H1 (cell line): ENCODE data around the gene CCDC198. TPM values are rescaled to one million over a fixed set of nuclear protein-coding genes. Genes with fewer than 3 reads are reported as not detected.

ENCODE experiments used
- CTCF ChIA-PET: fragments of 300-600 bp; sonication (Branson Sonifier 250); formaldehyde crosslinking; loops from one replicate; lab custom pipeline; 2021; ENCODE audit not compliant: partially characterized antibody; lab: Charles Lee
- POLR2A ChIA-PET: fragments of 300-600 bp; sonication (Branson Sonifier 250); formaldehyde crosslinking; loops from one replicate; lab custom pipeline; 2021; ENCODE audit warnings: inconsistent platforms; ENCODE audit not compliant: partially characterized antibody; lab: Charles Lee
- DNase-seq, 2 experiments: peaks; one replicate each; pipeline versions ENCODE4 v3.0.0 to v3.0.0-alpha.2; 2010 to 2022; ENCODE audit warnings: low spot score in 2 of 2, low read depth in 1 of 2, mixed read lengths in 1 of 2
- FAIRE-seq: peaks from 2 replicates; lab custom pipeline; 2011; peaks lifted over from hg19 to GRCh38; lab: Jason Lieb, UNC
- H2AFZ ChIP-seq: 2 replicates; pipeline ENCODE4 v1.8.1; 2012; ENCODE audit warnings: low read length, inconsistent platforms
- H2AK5ac ChIP-seq: 2 replicates; pipeline ENCODE4 v1.6.1; 2013; ENCODE audit warnings: low read depth, low read length
- H2BK120ac ChIP-seq: replicated peaks from 2 replicates; pipeline ENCODE3; 2013; ENCODE audit warnings: low read depth, low read length, inconsistent platforms
- H2BK12ac ChIP-seq: 2 replicates; pipeline ENCODE4 v1.6.1; 2013; ENCODE audit warnings: low read depth, low read length
- H2BK15ac ChIP-seq: 2 replicates; pipeline ENCODE4 v1.6.1; 2013; ENCODE audit warnings: low read length
- H2BK20ac ChIP-seq: 2 replicates; pipeline ENCODE4 v1.6.1; 2013; ENCODE audit warnings: low read length
- H2BK5ac ChIP-seq: 2 replicates; pipeline ENCODE4 v1.6.1; 2013; ENCODE audit warnings: low read depth, low read length
- H3K14ac ChIP-seq: 2 replicates; pipeline ENCODE4 v1.6.1; 2013; ENCODE audit warnings: inconsistent platforms; ENCODE audit not compliant: insufficient read length
- H3K18ac ChIP-seq: 2 replicates; pipeline ENCODE4 v1.6.1; 2013; ENCODE audit warnings: low read length; ENCODE audit errors: extremely low read depth
- H3K23ac ChIP-seq: 2 replicates; pipeline ENCODE4 v1.6.1; 2013; ENCODE audit warnings: inconsistent platforms; ENCODE audit not compliant: insufficient read length
- H3K23me2 ChIP-seq: 2 replicates; pipeline ENCODE4 v1.6.1; 2013; ENCODE audit warnings: low read depth, low read length
- H3K27ac ChIP-seq: 2 replicates; pipeline ENCODE4 v1.6.1; 2011; ENCODE audit warnings: low read depth, low read length, inconsistent platforms
- H3K27me3 ChIP-seq, 4 experiments: replicated peaks in 1 of 4; 1 replicate in 1 of 4; 2 replicates in 3 of 4; pipeline versions ENCODE4 v1.6.1 to v1.8.1; 2011 to 2013; ENCODE audit warnings: low read length in 3 of 4, mild to moderate bottlenecking in 3 of 4, inconsistent platforms in 2 of 4, mixed read lengths in 2 of 4, moderate library complexity in 1 of 4; ENCODE audit not compliant: control insufficient read depth in 3 of 4, insufficient read depth in 3 of 4; ENCODE audit errors: extremely low read depth in 1 of 4
- H3K36me3 ChIP-seq, 4 experiments: 2 replicates each; pipeline versions ENCODE4 v1.6.1 to v1.8.1; 2011 to 2013; ENCODE audit warnings: mild to moderate bottlenecking in 4 of 4, low read length in 3 of 4, moderate library complexity in 2 of 4, control low read depth in 1 of 4, inconsistent platforms in 1 of 4; ENCODE audit not compliant: insufficient read depth in 4 of 4, control insufficient read depth in 2 of 4
- H3K4ac ChIP-seq: replicated peaks from 2 replicates; pipeline ENCODE3; 2013; ENCODE audit warnings: low read length, low read depth, mixed read lengths, inconsistent platforms; ENCODE audit not compliant: insufficient read length
- H3K4me1 ChIP-seq, 4 experiments: replicated peaks in 1 of 4; 1 replicate in 1 of 4; 2 replicates in 3 of 4; pipeline versions ENCODE4 v1.6.1 to v1.8.1; 2011 to 2013; ENCODE audit warnings: low read length in 3 of 4, inconsistent platforms in 2 of 4, mixed read lengths in 1 of 4; ENCODE audit not compliant: insufficient read depth in 4 of 4, control insufficient read depth in 3 of 4
- H3K4me2 ChIP-seq, 2 experiments: 2 replicates each; pipeline versions ENCODE4 v1.6.1 to v1.8.1; 2011 to 2013; ENCODE audit warnings: low read depth in 2 of 2, low read length in 2 of 2, control low read depth in 1 of 2, inconsistent platforms in 1 of 2, mild to moderate bottlenecking in 1 of 2; ENCODE audit not compliant: insufficient read depth in 1 of 2
- H3K4me3 ChIP-seq, 4 experiments: fragments of 200-600, 300-600 bp in 1 of 4; sonication (generic), shearing (Covaris generic), sonication (Bioruptor Twin) in 1 of 4; 2 replicates each; pipeline versions ENCODE4 v1.5.1 to v1.8.1; 2011 to 2016; ENCODE audit warnings: low read length in 4 of 4, low read depth in 3 of 4, control low read depth in 2 of 4, inconsistent platforms in 2 of 4, mild to moderate bottlenecking in 2 of 4, mixed read lengths in 1 of 4, moderate library complexity in 1 of 4; ENCODE audit not compliant: insufficient read depth in 2 of 4; ENCODE audit errors: extremely low read depth in 1 of 4
- H3K56ac ChIP-seq: replicated peaks from 2 replicates; pipeline ENCODE3; 2013; ENCODE audit warnings: low read depth, mild to moderate bottlenecking, mixed read lengths, low read length, inconsistent platforms; ENCODE audit not compliant: insufficient read length
- H3K79me1 ChIP-seq: 2 replicates; pipeline ENCODE4 v1.6.1; 2013; ENCODE audit warnings: low read depth, low read length, control low read depth
- H3K79me2 ChIP-seq, 2 experiments: 2 replicates each; pipeline versions ENCODE4 v1.6.1 to v1.8.1; 2012 to 2013; ENCODE audit warnings: low read length in 2 of 2, mild to moderate bottlenecking in 2 of 2, inconsistent platforms in 1 of 2; ENCODE audit not compliant: insufficient read depth in 2 of 2, control insufficient read depth in 1 of 2
- H3K9ac ChIP-seq, 4 experiments: replicated peaks in 1 of 4; 1 replicate in 1 of 4; 2 replicates in 3 of 4; pipeline versions ENCODE4 v1.6.1 to v1.8.1; 2011 to 2013; ENCODE audit warnings: low read depth in 3 of 4, low read length in 3 of 4, control low read depth in 2 of 4, mild to moderate bottlenecking in 2 of 4, moderate library complexity in 2 of 4, inconsistent platforms in 1 of 4; ENCODE audit errors: extremely low read depth in 1 of 4
- H3K9me3 ChIP-seq, 2 experiments: 2 replicates each; pipeline versions ENCODE4 v1.6.1 to v1.8.1; 2012 to 2013; ENCODE audit warnings: mild to moderate bottlenecking in 2 of 2, moderate library complexity in 2 of 2, control low read depth in 1 of 2, inconsistent platforms in 1 of 2, low read depth in 1 of 2, low read length in 1 of 2, mixed read lengths in 1 of 2; ENCODE audit not compliant: insufficient read depth in 2 of 2
- H4K20me1 ChIP-seq, 2 experiments: replicated peaks in 1 of 2; 2 replicates each; pipeline versions ENCODE3 to v1.8.1; 2011 to 2013; ENCODE audit warnings: inconsistent platforms in 2 of 2, low read length in 2 of 2, mild to moderate bottlenecking in 1 of 2; ENCODE audit not compliant: insufficient read depth in 2 of 2, control insufficient read depth in 1 of 2
- H4K5ac ChIP-seq: 2 replicates; pipeline ENCODE4 v1.6.1; 2013; ENCODE audit warnings: low read length, low read depth, mixed read lengths, inconsistent platforms; ENCODE audit not compliant: insufficient read length
- H4K8ac ChIP-seq: 2 replicates; pipeline ENCODE4 v1.8.0; 2013; ENCODE audit warnings: mild to moderate bottlenecking, moderate library complexity, low read length, inconsistent platforms; ENCODE audit not compliant: insufficient read depth; ENCODE audit errors: extremely low read depth
- H4K91ac ChIP-seq: replicated peaks from 2 replicates; pipeline ENCODE3; 2013; ENCODE audit warnings: low read length, mixed read lengths, inconsistent platforms; ENCODE audit not compliant: insufficient read length
- ATF2 ChIP-seq: IDR thresholded peaks from 2 replicates; pipeline ENCODE4 v1.6.1; 2012; ENCODE audit warnings: low read length, inconsistent platforms
- ATF3 ChIP-seq: IDR thresholded peaks from 2 replicates; pipeline ENCODE4 v1.6.1; 2011; ENCODE audit warnings: low read depth, mild to moderate bottlenecking, low read length; ENCODE audit not compliant: insufficient read depth
- CHD2 ChIP-seq: IDR thresholded peaks from 2 replicates; pipeline ENCODE4 v1.6.1; 2012; ENCODE audit warnings: low read length, improper control_type of control experiment
- CTBP2 ChIP-seq: IDR thresholded peaks from 2 replicates; pipeline ENCODE4 v1.7.0; 2011; ENCODE audit warnings: borderline replicate concordance, mild to moderate bottlenecking, moderate library complexity, mixed read lengths, low read length; ENCODE audit not compliant: insufficient read depth, insufficient read length
- GTF2F1 ChIP-seq: IDR thresholded peaks from 2 replicates; pipeline ENCODE4 v1.6.1; 2012; ENCODE audit warnings: low read depth, low read length, improper control_type of control experiment, borderline replicate concordance
- KDM1A ChIP-seq: fragments of 200-600, 300-600 bp; sonication (generic); IDR thresholded peaks from 2 replicates; pipeline ENCODE4 v1.7.1; 2016; ENCODE audit warnings: mild to moderate bottlenecking, low read length, borderline replicate concordance
- KDM4A ChIP-seq: IDR thresholded peaks from one replicate; pipeline ENCODE4 v1.7.1; 2012; ENCODE audit warnings: low read depth, mild to moderate bottlenecking, moderate library complexity, low read length, inconsistent platforms; ENCODE audit not compliant: severe bottlenecking
- RNF2 ChIP-seq: fragments of 200-900, 300-1000 bp; sonication (generic); IDR thresholded peaks from 2 replicates; pipeline ENCODE4 v1.7.1; 2016; ENCODE audit warnings: borderline replicate concordance, low read depth, mild to moderate bottlenecking, antibody characterized with exemption, low read length; ENCODE audit not compliant: poor library complexity, severe bottlenecking; ENCODE audit errors: missing control alignments
- SIRT6 ChIP-seq: IDR thresholded peaks from one replicate; pipeline ENCODE4 v1.7.1; 2012; ENCODE audit warnings: low read length, inconsistent platforms
- SP2 ChIP-seq: IDR thresholded peaks from 2 replicates; pipeline ENCODE4 v1.6.1; 2012; ENCODE audit warnings: mild to moderate bottlenecking, low read length, inconsistent platforms
- SP4 ChIP-seq: IDR thresholded peaks from 2 replicates; pipeline ENCODE4 v1.6.1; 2012; ENCODE audit warnings: low read length, inconsistent platforms
- ZNF274 ChIP-seq: IDR thresholded peaks from 2 replicates; pipeline ENCODE4 v1.7.0; 2012; ENCODE audit warnings: low read length, borderline replicate concordance; ENCODE audit errors: extremely low read depth
- WGBS, 2 experiments: shearing (Covaris generic) in 1 of 2; methylation state at CpG; one replicate each; pipeline versions ENCODE4 v1.1.6 to v1.1.7; 2013 to 2015; ENCODE audit warnings: low lambda C conversion rate in 2 of 2, mixed read lengths in 2 of 2, inconsistent platforms in 1 of 2, low coverage in 1 of 2, missing lambda C conversion rate in 1 of 2; ENCODE audit not compliant: insufficient replicate concordance in 2 of 2, insufficient coverage in 1 of 2, insufficient read length in 1 of 2; ENCODE audit errors: extremely low coverage in 1 of 2, missing lambda C conversion rate in 1 of 2; 5-methylcytosine and 5-hydroxymethylcytosine counted together
- polyA plus RNA-seq, 7 experiments: library from polyadenylated mRNA; depleted of rRNA in 3 of 7; stranded (reverse) in 5 of 7; unstranded in 2 of 7; fragments of >200 nt in 5 of 7; fragments of 200-250 nt in 2 of 7; gene quantifications; 1 replicate in 5 of 7; 2 replicates in 1 of 7; 4 replicates in 1 of 7; pipeline versions ENCODE4 v1.2.1 to v1.2.3, GENCODE V29; 2011 to 2013; ENCODE audit warnings: missing spikeins in 2 of 7, mixed read lengths in 2 of 7
- total RNA-seq: library from RNA; stranded (reverse); fragmentation: NEBNext Ultra II Directional; extraction: Animal tissue kit (Norgen Biotek cat#: 25700); gene quantifications from 2 replicates; pipeline ENCODE4 v1.2.1, GENCODE V29; 2021

The CCDC198 gene
- total and polyA plus RNA-seq, 2 of the 8 experiments (the other 6 are each of a cell fraction or from before 2014, with no cell fraction given), result not detected

GRCh38 chr14:57480051-57480450 is 13.6 kb downstream of the CCDC198 start:
- H4K20me1 ChIP-seq, result no peaks in the 10 kb centered on the region
- H2BK12ac ChIP-seq, result no peak overlapping the region
- H3K56ac ChIP-seq, result no peak overlapping the region
- no peak overlapping the region for H2BK15ac ChIP-seq
- CTCF ChIA-PET, result interaction anchor here (0.6 kb wide), 1 partner anchor 391 kb away, joined by 3 read pairs; no protein-coding TSS in a partner anchor
- no peak overlapping the region for H3K27ac ChIP-seq
- H3K79me1 ChIP-seq, result no peaks in the 10 kb centered on the region
- H3K23me2 ChIP-seq, result no peaks in the 10 kb centered on the region
- H4K91ac ChIP-seq, result no peak overlapping the region
- H4K8ac ChIP-seq, result no peak overlapping the region
- no peak overlapping the region for H3K14ac ChIP-seq
- no peak overlapping the region for H3K4me2 ChIP-seq
- 87% methylated on average over 1 of the region's 1 CpG; no CpG with 5 or more reads in 1 of the 2 experiments for WGBS, 2 experiments
- POLR2A ChIA-PET, result no interaction called here
- H3K4ac ChIP-seq, result no peak overlapping the region
- no peaks in the 10 kb centered on the region for H3K36me3 ChIP-seq
- no peak overlapping the region for H4K5ac ChIP-seq
- FAIRE-seq (no peak), DNase-seq (no peak)
- no peak overlapping the region for H2AK5ac ChIP-seq
- no peak overlapping the region for H3K18ac ChIP-seq
- no peaks in the 10 kb centered on the region for H3K79me2 ChIP-seq
- no peak overlapping the region for H2BK120ac ChIP-seq
- H2AFZ ChIP-seq, result no peak overlapping the region
- no peak overlapping the region for H2BK20ac ChIP-seq
- H3K9me3 ChIP-seq, result no peaks in the 10 kb centered on the region
- no peak overlapping the region for H3K4me3 ChIP-seq
- H3K27me3 ChIP-seq, result no peaks in the 10 kb centered on the region
- no peak overlapping the region for H3K9ac ChIP-seq
- H3K4me1 ChIP-seq, result no peaks in the 10 kb centered on the region
- no peak overlapping the region for H2BK5ac ChIP-seq
- no peak overlapping the region for H3K23ac ChIP-seq
- TF ChIP-seq ATF2, result no peak
- TF ChIP-seq ATF3, result no peak
- no peak for TF ChIP-seq ZNF274
- no peak for TF ChIP-seq GTF2F1
- no peak for TF ChIP-seq KDM1A
- TF ChIP-seq CHD2, result no peak
- TF ChIP-seq SP2, result no peak
- TF ChIP-seq SP4, result no peak
- TF ChIP-seq SIRT6, result no peak
- TF ChIP-seq RNF2, result no peak
- no peak for TF ChIP-seq CTBP2
- no peak for TF ChIP-seq KDM4A
